ENCODE data around the gene RALGAPA2. TPM values are rescaled to one million over a fixed set of nuclear protein-coding genes. Genes with fewer than 3 reads are reported as not detected.

The RALGAPA2 gene
- total and polyA plus RNA-seq, 2 donors (not counting 3 experiments of a cell fraction or from before 2014, with no cell fraction given): 10.0 to 46.8 TPM

DNA sequence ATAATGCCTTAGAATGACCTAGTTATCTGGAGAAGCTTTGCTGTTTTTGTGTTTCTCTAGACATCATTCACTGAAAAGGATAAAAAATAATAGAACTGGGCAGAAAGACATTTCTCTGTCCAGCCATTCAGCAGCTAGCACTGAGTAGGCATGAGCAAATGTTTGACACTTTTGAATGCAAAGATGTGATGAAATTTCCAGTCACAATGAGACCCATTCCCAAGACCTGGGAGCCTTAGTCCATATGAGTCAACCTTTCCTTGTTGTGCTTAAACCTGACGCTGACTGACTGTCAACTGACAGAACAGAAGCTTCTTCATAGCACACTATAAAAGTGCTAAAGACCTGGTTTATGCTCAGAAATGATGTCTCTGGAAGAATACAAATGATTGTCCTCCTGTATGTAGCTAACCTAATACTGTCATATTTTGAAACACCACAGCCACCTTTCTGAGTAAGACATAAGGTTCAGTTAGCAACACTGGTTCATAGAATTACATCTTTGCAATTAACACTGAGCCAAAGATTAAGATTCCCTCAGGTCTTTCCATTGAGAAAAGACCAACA lies 17.1 kb downstream of the RALGAPA2 start:
- no peak for FAIRE-seq
- dilution Hi-C loops (cut with MboI; ENCODE audit: extremely low pct_ligation_motif_present, low sequenced_read_pairs) (no loop called here), intact Hi-C loops (cut with micrococcal nuclease) (no loop called here)
- Histone ChIP-seq H3K9me3 (replicated peaks; ENCODE audit: control insufficient read depth, insufficient read depth, low read length) (no peaks in the 10 kb centered on the region), H3K79me2 (ENCODE audit: control insufficient read depth, insufficient read depth, low read length) (peaks cover 5% of the 10 kb centered on the region), H3K27me3 (ENCODE audit: control insufficient read depth in 2 of 2, insufficient read depth in 2 of 2, low read length in 2 of 2) (no peaks in the 10 kb centered on the region), H3K4me1 (ENCODE audit: control insufficient read depth, extremely low read depth, insufficient read depth, low read length) (peaks cover 14% of the 10 kb centered on the region), H3K9ac (replicated peaks; ENCODE audit: extremely low read depth, insufficient read depth, low read length) (no peak overlapping the region), H3K9me1 (replicated peaks; ENCODE audit: control insufficient read depth, extremely low read depth, insufficient read depth, low read length) (no peaks in the 10 kb centered on the region), H4K20me1 (replicated peaks; ENCODE audit: control insufficient read depth, extremely low read depth, insufficient read depth, low read length) (no peaks in the 10 kb centered on the region), H3K4me2 (ENCODE audit: insufficient read depth, low read length) (no peak overlapping the region), H2AFZ (ENCODE audit: low read depth, low read length) (no peak overlapping the region), H3K4me3 (replicated peaks in 1 of 3; ENCODE audit: insufficient read depth in 1 of 3, low read depth in 1 of 3, low read length in 3 of 3) (no peak overlapping the region), H3K27ac (ENCODE audit: insufficient read depth, low read depth, low read length) (no peak overlapping the region), H3K36me3 (ENCODE audit: control insufficient read depth in 2 of 2, extremely low read depth in 1 of 2, insufficient read depth in 2 of 2, low read length in 2 of 2) (no peaks in the 10 kb centered on the region)
- ChIA-PET POLR2A (no interaction called here), CTCF (interaction anchor here (1.8 to 1.9 kb wide), 2 partner anchors 129 to 142 kb away, joined by 6 read pairs; no protein-coding TSS in a partner anchor)
- TF ChIP-seq POLR2A (IDR thresholded peaks at IDR 0.05; ENCODE audit: low read depth, low read length) (no peak), MYC (IDR thresholded peaks at IDR 0.05; ENCODE audit: low read depth, low read length) (no peak), EZH2 (IDR thresholded peaks at IDR 0.05; ENCODE audit: borderline replicate concordance, low read depth, low read length, severe bottlenecking) (no peak)
- no TSS peak for BruUV-seq (replicated peaks)
- peak; percentile 13 for DNase-seq (ENCODE audit: low read depth, low spot score)

DNA sequence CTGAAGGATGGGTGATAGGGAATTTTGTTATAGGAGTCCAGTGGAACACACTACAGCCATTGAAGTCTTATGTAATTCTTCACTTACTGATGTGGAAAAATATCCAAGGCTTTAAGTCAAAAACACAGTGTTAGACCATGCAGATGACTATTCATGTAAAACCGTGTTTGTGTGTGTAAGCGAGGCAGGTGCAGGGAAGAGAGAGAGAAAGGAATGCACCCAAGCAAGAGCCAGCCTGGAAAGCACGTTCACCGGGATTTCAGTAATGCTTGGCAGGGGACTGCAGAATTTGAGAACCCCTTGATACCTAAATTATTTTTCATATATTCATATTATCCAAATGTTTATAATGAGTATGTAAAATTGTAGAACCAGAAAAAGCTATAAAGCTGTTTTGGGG lies 17.9 kb downstream of the RALGAPA2 start:
- Histone ChIP-seq H3K4me1 (ENCODE audit: control insufficient read depth, extremely low read depth, insufficient read depth, low read length) (peaks cover 14% of the 10 kb centered on the region), H3K4me3 (replicated peaks in 1 of 3; ENCODE audit: insufficient read depth in 1 of 3, low read depth in 1 of 3, low read length in 3 of 3) (no peak overlapping the region), H3K9me1 (replicated peaks; ENCODE audit: control insufficient read depth, extremely low read depth, insufficient read depth, low read length) (no peaks in the 10 kb centered on the region), H3K4me2 (ENCODE audit: insufficient read depth, low read length) (no peak overlapping the region), H3K27me3 (ENCODE audit: control insufficient read depth in 2 of 2, insufficient read depth in 2 of 2, low read length in 2 of 2) (no peaks in the 10 kb centered on the region), H3K27ac (ENCODE audit: insufficient read depth, low read depth, low read length) (no peak overlapping the region), H3K9me3 (replicated peaks; ENCODE audit: control insufficient read depth, insufficient read depth, low read length) (no peaks in the 10 kb centered on the region), H2AFZ (ENCODE audit: low read depth, low read length) (no peak overlapping the region), H3K9ac (replicated peaks; ENCODE audit: extremely low read depth, insufficient read depth, low read length) (no peak overlapping the region), H3K36me3 (ENCODE audit: control insufficient read depth in 2 of 2, extremely low read depth in 1 of 2, insufficient read depth in 2 of 2, low read length in 2 of 2) (no peaks in the 10 kb centered on the region), H3K79me2 (ENCODE audit: control insufficient read depth, insufficient read depth, low read length) (peaks cover 4% of the 10 kb centered on the region), H4K20me1 (replicated peaks; ENCODE audit: control insufficient read depth, extremely low read depth, insufficient read depth, low read length) (no peaks in the 10 kb centered on the region)
- intact Hi-C loops (cut with micrococcal nuclease) (no loop called here), dilution Hi-C loops (cut with MboI; ENCODE audit: extremely low pct_ligation_motif_present, low sequenced_read_pairs) (no loop called here)
- DNase-seq (ENCODE audit: low read depth, low spot score) (no peak), FAIRE-seq (no peak)
- CTCF ChIA-PET: no interaction called here
- POLR2A ChIA-PET: no interaction called here
- BruUV-seq (replicated peaks): no TSS peak
- TF ChIP-seq POLR2AphosphoS5 (IDR thresholded peaks at IDR 0.05; ENCODE audit: insufficient read depth, low read depth, low read length): no peak

All from endothelial cell of umbilical vein (primary cell).